ENCODE data around the gene RTP3. TPM values are rescaled to one million over a fixed set of nuclear protein-coding genes. Genes with fewer than 3 reads are reported as not detected.
"Not testable (repeated sequence)": the region's sequence is repeated elsewhere in the genome, so short reads cannot be mapped to it uniquely, and the experiment has no call there.

Gene RTP3
- total RNA-seq, 2 experiments from 2014 or later, result not detected

DNA sequence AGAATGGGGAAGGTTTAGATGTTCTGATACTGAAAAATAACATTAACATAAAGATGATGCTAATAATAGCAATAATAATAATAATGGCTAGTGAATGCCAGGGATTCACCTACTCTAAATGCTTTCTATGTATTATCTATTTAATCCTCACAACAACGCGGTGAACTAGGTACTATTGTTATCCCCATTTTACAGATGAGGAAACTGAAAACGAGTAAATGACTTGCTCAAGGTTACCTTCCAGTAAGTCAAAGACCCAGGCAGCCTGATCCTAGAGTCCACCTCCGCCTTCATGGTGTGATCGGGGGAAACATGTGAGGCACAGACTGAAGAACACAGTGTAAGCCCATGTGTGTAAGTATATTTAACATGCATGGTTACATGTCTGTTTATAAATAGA lies 38.0 kb downstream of the RTP3 start:
- intact Hi-C loops (cut with micrococcal nuclease), result no loop called here
- peaks cover 41% of the 10 kb centered on the region for H3K4me1 Mint-ChIP-seq (ENCODE audit: low read depth)
- TF ChIP-seq, protein P1, sequence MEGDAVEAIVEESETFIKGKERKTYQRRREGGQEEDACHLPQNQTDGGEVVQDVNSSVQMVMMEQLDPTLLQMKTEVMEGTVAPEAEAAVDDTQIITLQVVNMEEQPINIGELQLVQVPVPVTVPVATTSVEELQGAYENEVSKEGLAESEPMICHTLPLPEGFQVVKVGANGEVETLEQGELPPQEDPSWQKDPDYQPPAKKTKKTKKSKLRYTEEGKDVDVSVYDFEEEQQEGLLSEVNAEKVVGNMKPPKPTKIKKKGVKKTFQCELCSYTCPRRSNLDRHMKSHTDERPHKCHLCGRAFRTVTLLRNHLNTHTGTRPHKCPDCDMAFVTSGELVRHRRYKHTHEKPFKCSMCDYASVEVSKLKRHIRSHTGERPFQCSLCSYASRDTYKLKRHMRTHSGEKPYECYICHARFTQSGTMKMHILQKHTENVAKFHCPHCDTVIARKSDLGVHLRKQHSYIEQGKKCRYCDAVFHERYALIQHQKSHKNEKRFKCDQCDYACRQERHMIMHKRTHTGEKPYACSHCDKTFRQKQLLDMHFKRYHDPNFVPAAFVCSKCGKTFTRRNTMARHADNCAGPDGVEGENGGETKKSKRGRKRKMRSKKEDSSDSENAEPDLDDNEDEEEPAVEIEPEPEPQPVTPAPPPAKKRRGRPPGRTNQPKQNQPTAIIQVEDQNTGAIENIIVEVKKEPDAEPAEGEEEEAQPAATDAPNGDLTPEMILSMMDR (IDR thresholded peaks at IDR 0.05), result no peak
- H3K4me3 Mint-ChIP-seq, result no peak overlapping the region
- H3K9me3 Mint-ChIP-seq, result peaks cover 4% of the 10 kb centered on the region
- H3K27ac Mint-ChIP-seq, result no peak overlapping the region
- H3K36me3 Mint-ChIP-seq (ENCODE audit: low read depth), result no peaks in the 10 kb centered on the region
- H3K27me3 Mint-ChIP-seq, result peaks cover 2% of the 10 kb centered on the region
- ATAC-seq, result no peak
- POLR2A ChIA-PET, result no interaction called here
- CTCF ChIA-PET, result interaction anchor here (1.4 kb wide), 1 partner anchor 47 kb away, joined by 5 read pairs; no protein-coding TSS in a partner anchor
- no peak for DNase-seq

DNA sequence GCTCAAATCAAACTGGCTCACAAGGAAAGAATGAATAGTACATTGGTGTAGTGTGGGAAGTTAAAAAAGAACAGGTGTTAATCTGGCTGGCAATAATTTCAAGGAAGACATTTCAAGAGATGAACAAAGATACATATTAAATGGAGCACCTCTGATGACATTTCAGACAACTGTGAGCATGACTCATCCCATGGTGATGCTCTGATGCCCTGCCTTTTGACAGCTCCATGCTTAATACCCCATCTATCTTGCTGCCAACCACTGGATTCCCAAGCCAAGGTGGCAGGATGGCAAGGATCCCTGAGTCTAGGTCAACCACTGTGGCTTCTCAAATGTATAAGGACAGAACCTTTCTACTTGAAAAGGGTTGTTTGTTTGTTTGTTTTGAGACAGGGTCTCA lies 39.0 kb downstream of the RTP3 start:
- Mint-ChIP-seq H3K27me3 (peaks cover 2% of the 10 kb centered on the region), H3K4me1 (ENCODE audit: low read depth) (peaks cover 41% of the 10 kb centered on the region), H3K4me3 (no peak overlapping the region), H3K9me3 (peaks cover 4% of the 10 kb centered on the region), H3K27ac (no peak overlapping the region), H3K36me3 (ENCODE audit: low read depth) (no peaks in the 10 kb centered on the region)
- intact Hi-C loops (cut with micrococcal nuclease), result no loop called here
- DNase-seq (peak; percentile 18), ATAC-seq (no peak)
- TF ChIP-seq, protein P1 (IDR thresholded peaks at IDR 0.05), result no peak
- ChIA-PET CTCF (interaction anchor here (3.4 kb wide), 1 partner anchor 48 kb away, joined by 39 read pairs; no protein-coding TSS in a partner anchor), POLR2A (no interaction called here)

GRCh38 chr3:46537316-46537715 lies 39.5 kb downstream of the RTP3 start:
- ATAC-seq (no peak), DNase-seq (no peak)
- ChIA-PET CTCF (interaction anchor here (3.4 kb wide), 1 partner anchor 48 kb away, joined by 39 read pairs; no protein-coding TSS in a partner anchor), POLR2A (interaction anchor here (2.2 kb wide), 1 partner anchor 10 kb away, joined by 5 read pairs; no protein-coding TSS in a partner anchor)
- intact Hi-C loops (cut with micrococcal nuclease), result no loop called here
- Mint-ChIP-seq H3K27me3 (peaks cover 2% of the 10 kb centered on the region), H3K4me1 (ENCODE audit: low read depth) (peaks cover 44% of the 10 kb centered on the region), H3K9me3 (peaks cover 4% of the 10 kb centered on the region), H3K4me3 (no peak overlapping the region), H3K27ac (no peak overlapping the region), H3K36me3 (ENCODE audit: low read depth) (no peaks in the 10 kb centered on the region)
- TF ChIP-seq, protein P1 (IDR thresholded peaks at IDR 0.05), result no peak

DNA sequence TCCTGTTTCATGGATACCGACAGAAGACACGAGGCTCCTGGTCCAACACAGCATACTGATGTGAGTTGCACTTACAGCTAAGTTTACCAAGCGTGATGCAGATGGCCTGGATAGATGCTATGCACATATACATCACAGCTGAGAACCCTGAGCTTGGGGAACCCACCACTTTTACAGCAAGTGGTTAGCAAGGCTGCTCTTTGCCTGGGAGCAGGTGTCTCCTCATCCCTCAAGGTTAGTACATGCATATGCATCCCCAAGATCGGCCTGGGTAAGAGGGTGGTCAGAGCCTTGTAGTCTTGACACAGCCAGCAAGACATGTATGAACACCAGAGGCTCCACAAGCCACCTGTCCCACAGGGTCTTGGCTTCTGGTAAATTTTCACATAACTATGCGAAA lies 40.0 kb downstream of the RTP3 start:
- H3K36me3 Mint-ChIP-seq (ENCODE audit: low read depth), result no peaks in the 10 kb centered on the region
- intact Hi-C loops (cut with micrococcal nuclease), result no loop called here
- H3K9me3 Mint-ChIP-seq, result peaks cover 4% of the 10 kb centered on the region
- H3K27me3 Mint-ChIP-seq, result peaks cover 2% of the 10 kb centered on the region
- TF ChIP-seq, protein P1 (IDR thresholded peaks at IDR 0.05), result no peak
- ChIA-PET POLR2A (interaction anchor here (2.2 kb wide), 1 partner anchor 10 kb away, joined by 5 read pairs; no protein-coding TSS in a partner anchor), CTCF (interaction anchor here (1.3 to 3.4 kb wide), 3 partner anchors 41 to 92 kb away, joined by 4 to 39 read pairs (median 10); no protein-coding TSS in a partner anchor)
- H3K27ac Mint-ChIP-seq, result peak overlapping the region; percentile 52
- no peak for ATAC-seq
- H3K4me1 Mint-ChIP-seq (ENCODE audit: low read depth), result peaks cover 46% of the 10 kb centered on the region
- no peak overlapping the region for H3K4me3 Mint-ChIP-seq
- no peak for DNase-seq

DNA sequence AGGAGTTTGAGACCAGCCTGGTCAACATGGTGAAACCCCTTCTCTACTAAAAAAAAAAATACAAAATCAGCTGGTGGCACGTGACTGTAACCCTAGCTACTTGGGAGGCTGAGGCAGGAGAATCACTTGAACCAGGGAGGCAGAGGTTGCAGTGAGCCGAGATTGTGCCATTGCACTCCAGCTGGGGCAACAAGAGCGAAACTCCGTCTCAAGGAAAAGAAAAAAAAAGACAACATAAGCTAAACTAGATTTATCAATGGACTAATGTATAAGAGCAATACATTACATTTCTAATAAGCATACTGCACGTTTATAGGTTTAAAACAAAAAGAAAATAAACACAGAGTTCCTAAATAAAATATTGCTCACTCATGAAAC lies 40.6 kb downstream of the RTP3 start:
- DNase-seq; H3K27me3 Mint-ChIP-seq; H3K36me3 Mint-ChIP-seq (ENCODE audit: low read depth); H3K9me3 Mint-ChIP-seq; ATAC-seq; intact Hi-C loops (cut with micrococcal nuclease): not testable (repeated sequence)
- H3K4me3 Mint-ChIP-seq, result peak overlapping the region; percentile 66
- ChIA-PET POLR2A (interaction anchor here (0.5 to 2.2 kb wide), 6 partner anchors 11 to 40 kb away, joined by 3 to 5 read pairs (median 4); no protein-coding TSS in a partner anchor), CTCF (interaction anchor here (0.7 to 3.4 kb wide), 11 partner anchors 10 to 160 kb away, joined by 3 to 39 read pairs (median 3); no protein-coding TSS in a partner anchor)
- peak overlapping the region; percentile 81 for H3K27ac Mint-ChIP-seq
- peaks cover 46% of the 10 kb centered on the region for H3K4me1 Mint-ChIP-seq (ENCODE audit: low read depth)

Data from activated CD8-positive, alpha-beta T cell treated with anti-CD3 and anti-CD28 coated beads for 36 hours (primary cell).